ENCODE measurements around the gene MAP2K5. TPM values are rescaled to one million over a fixed set of nuclear protein-coding genes. Genes with fewer than 3 reads are reported as not detected.

MAP2K5 gene
- total RNA-seq, 1 donor from 2014 or later: 11.6 TPM

DNA sequence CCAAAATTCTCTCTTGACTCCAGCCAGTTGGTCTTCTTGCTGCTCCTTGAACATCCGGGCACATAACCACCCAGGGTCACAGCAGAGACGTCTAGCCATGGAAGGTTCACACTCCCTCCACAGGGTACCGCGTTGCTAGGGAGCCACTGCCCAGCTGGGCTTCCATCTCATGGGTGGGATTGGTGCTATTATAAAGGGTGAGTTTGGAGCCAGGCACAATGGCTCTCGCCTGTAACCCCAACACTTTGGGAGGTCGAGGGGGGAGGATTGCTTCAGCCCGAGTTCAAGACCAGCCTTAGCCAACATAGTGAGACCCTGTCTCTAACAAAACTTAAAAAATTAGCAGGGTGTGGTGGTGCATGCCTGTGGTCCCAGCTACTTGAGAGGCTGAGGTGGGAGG lies 265.3 kb downstream of the MAP2K5 start:
- TF ChIP-seq, protein P1, sequence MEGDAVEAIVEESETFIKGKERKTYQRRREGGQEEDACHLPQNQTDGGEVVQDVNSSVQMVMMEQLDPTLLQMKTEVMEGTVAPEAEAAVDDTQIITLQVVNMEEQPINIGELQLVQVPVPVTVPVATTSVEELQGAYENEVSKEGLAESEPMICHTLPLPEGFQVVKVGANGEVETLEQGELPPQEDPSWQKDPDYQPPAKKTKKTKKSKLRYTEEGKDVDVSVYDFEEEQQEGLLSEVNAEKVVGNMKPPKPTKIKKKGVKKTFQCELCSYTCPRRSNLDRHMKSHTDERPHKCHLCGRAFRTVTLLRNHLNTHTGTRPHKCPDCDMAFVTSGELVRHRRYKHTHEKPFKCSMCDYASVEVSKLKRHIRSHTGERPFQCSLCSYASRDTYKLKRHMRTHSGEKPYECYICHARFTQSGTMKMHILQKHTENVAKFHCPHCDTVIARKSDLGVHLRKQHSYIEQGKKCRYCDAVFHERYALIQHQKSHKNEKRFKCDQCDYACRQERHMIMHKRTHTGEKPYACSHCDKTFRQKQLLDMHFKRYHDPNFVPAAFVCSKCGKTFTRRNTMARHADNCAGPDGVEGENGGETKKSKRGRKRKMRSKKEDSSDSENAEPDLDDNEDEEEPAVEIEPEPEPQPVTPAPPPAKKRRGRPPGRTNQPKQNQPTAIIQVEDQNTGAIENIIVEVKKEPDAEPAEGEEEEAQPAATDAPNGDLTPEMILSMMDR (IDR thresholded peaks at IDR 0.05; ENCODE audit: insufficient read depth, low read depth, low read length): no peak
- TF ChIP-seq EZH2 (IDR thresholded peaks at IDR 0.05; ENCODE audit: insufficient read depth, low read length): no peak
- no peaks in the 10 kb centered on the region for H3K9me3 ChIP-seq (ENCODE audit: insufficient read depth, low read depth, low read length)
- peaks cover 2% of the 10 kb centered on the region for H3K9me3 Mint-ChIP-seq (ENCODE audit: unreplicated experiment)
- H3K27me3 ChIP-seq (ENCODE audit: insufficient read depth, low read length): peaks cover 9% of the 10 kb centered on the region
- H3K4me1 ChIP-seq (ENCODE audit: insufficient read depth, low read length): no peaks in the 10 kb centered on the region
- H3K4me3 Mint-ChIP-seq (ENCODE audit: unreplicated experiment): no peak overlapping the region
- H3K4me1 Mint-ChIP-seq (ENCODE audit: low read depth, unreplicated experiment): no peaks in the 10 kb centered on the region
- H3K27me3 Mint-ChIP-seq (ENCODE audit: low read depth, unreplicated experiment): peaks cover 17% of the 10 kb centered on the region
- H3K36me3 ChIP-seq (ENCODE audit: insufficient read depth, low read length): no peaks in the 10 kb centered on the region
- H3K36me3 Mint-ChIP-seq (ENCODE audit: low read depth, unreplicated experiment): peaks cover 2% of the 10 kb centered on the region
- H3K4me3 ChIP-seq (ENCODE audit: insufficient read depth, low read depth, low read length): no peak overlapping the region
- no peaks in the 10 kb centered on the region for H3K79me2 ChIP-seq (ENCODE audit: insufficient read depth, low read length)
- H4K20me1 ChIP-seq (ENCODE audit: insufficient read depth, low read length): no peaks in the 10 kb centered on the region
- H3K27ac ChIP-seq (ENCODE audit: low read depth, low read length): no peak overlapping the region
- no peak overlapping the region for H2AFZ ChIP-seq (ENCODE audit: low read depth, low read length)
- FAIRE-seq: no peak
- H3K27ac Mint-ChIP-seq (ENCODE audit: unreplicated experiment): no peak overlapping the region
- no peak overlapping the region for H3K9ac ChIP-seq (ENCODE audit: low read length)
- H3K4me2 ChIP-seq (ENCODE audit: low read length): no peak overlapping the region
- no peak for DNase-seq (ENCODE audit: low read depth)

DNA sequence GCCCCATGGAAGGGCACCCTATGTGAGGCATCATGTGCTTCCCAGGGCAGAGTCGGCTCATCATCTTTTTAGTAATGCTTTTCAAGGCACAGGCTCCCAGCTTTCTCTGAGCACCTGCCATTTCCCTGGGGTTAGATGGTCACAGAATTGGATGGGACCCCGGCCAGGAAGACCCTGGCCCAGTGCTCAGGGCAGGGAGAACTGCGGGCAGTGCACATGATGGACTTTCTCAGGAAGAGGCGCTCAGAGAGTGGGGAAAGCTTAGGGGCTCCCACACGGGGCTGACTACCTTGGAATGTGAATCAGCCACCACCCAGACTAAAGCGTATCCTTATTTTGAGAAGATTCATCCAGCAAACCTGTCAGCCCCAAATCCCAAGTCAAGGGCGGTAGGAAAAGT lies 266.3 kb downstream of the MAP2K5 start:
- Histone ChIP-seq H3K27me3 (ENCODE audit: insufficient read depth, low read length) (peaks cover 9% of the 10 kb centered on the region), H3K79me2 (ENCODE audit: insufficient read depth, low read length) (no peaks in the 10 kb centered on the region), H3K9ac (ENCODE audit: low read length) (no peak overlapping the region), H3K36me3 (ENCODE audit: insufficient read depth, low read length) (no peaks in the 10 kb centered on the region), H4K20me1 (ENCODE audit: insufficient read depth, low read length) (no peaks in the 10 kb centered on the region), H2AFZ (ENCODE audit: low read depth, low read length) (no peak overlapping the region), H3K27ac (ENCODE audit: low read depth, low read length) (no peak overlapping the region), H3K4me2 (ENCODE audit: low read length) (no peak overlapping the region), H3K4me3 (ENCODE audit: insufficient read depth, low read depth, low read length) (no peak overlapping the region), H3K4me1 (ENCODE audit: insufficient read depth, low read length) (no peaks in the 10 kb centered on the region), H3K9me3 (ENCODE audit: insufficient read depth, low read depth, low read length) (no peaks in the 10 kb centered on the region)
- no peaks in the 10 kb centered on the region for H3K4me1 Mint-ChIP-seq (ENCODE audit: low read depth, unreplicated experiment)
- no peak overlapping the region for H3K4me3 Mint-ChIP-seq (ENCODE audit: unreplicated experiment)
- no peak for FAIRE-seq
- DNase-seq (ENCODE audit: low read depth): no peak
- no peak for TF ChIP-seq EZH2 (IDR thresholded peaks at IDR 0.05; ENCODE audit: insufficient read depth, low read length)
- TF ChIP-seq, protein P1 (IDR thresholded peaks at IDR 0.05; ENCODE audit: insufficient read depth, low read depth, low read length): no peak
- peaks cover 4% of the 10 kb centered on the region for H3K9me3 Mint-ChIP-seq (ENCODE audit: unreplicated experiment)
- H3K27ac Mint-ChIP-seq (ENCODE audit: unreplicated experiment): no peak overlapping the region
- peaks cover 23% of the 10 kb centered on the region for H3K27me3 Mint-ChIP-seq (ENCODE audit: low read depth, unreplicated experiment)
- H3K36me3 Mint-ChIP-seq (ENCODE audit: low read depth, unreplicated experiment): peaks cover 2% of the 10 kb centered on the region

DNA sequence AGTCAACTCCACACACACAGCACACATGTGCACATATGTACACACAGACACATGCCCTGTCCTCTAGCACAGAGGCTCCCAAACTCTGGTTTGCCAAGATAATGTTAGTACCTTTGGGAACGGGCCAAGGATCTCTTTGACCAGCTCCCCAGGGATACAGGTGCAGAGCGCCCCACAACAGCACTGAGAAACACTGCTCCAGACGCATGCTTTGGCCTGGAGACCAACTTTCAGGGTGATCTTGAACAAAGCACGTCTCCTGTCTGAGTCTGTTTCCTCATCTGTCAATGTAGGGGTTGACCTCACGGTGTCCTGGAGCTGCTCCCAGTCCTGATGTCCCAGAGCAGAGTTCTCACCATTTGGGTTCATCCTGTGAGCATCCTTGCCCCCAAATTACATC lies 266.9 kb downstream of the MAP2K5 start:
- Histone ChIP-seq H3K4me1 (ENCODE audit: insufficient read depth, low read length) (no peaks in the 10 kb centered on the region), H3K27me3 (ENCODE audit: insufficient read depth, low read length) (peaks cover 9% of the 10 kb centered on the region), H3K36me3 (ENCODE audit: insufficient read depth, low read length) (no peaks in the 10 kb centered on the region), H3K79me2 (ENCODE audit: insufficient read depth, low read length) (no peaks in the 10 kb centered on the region), H3K4me3 (ENCODE audit: insufficient read depth, low read depth, low read length) (no peak overlapping the region), H3K27ac (ENCODE audit: low read depth, low read length) (no peak overlapping the region), H3K9me3 (ENCODE audit: insufficient read depth, low read depth, low read length) (no peaks in the 10 kb centered on the region), H2AFZ (ENCODE audit: low read depth, low read length) (no peak overlapping the region), H3K4me2 (ENCODE audit: low read length) (no peak overlapping the region), H3K9ac (ENCODE audit: low read length) (no peak overlapping the region), H4K20me1 (ENCODE audit: insufficient read depth, low read length) (no peaks in the 10 kb centered on the region)
- no peak overlapping the region for H3K4me3 Mint-ChIP-seq (ENCODE audit: unreplicated experiment)
- peaks cover 4% of the 10 kb centered on the region for H3K9me3 Mint-ChIP-seq (ENCODE audit: unreplicated experiment)
- no peaks in the 10 kb centered on the region for H3K4me1 Mint-ChIP-seq (ENCODE audit: low read depth, unreplicated experiment)
- DNase-seq (ENCODE audit: low read depth) (no peak), FAIRE-seq (no peak)
- peaks cover 23% of the 10 kb centered on the region for H3K27me3 Mint-ChIP-seq (ENCODE audit: low read depth, unreplicated experiment)
- H3K36me3 Mint-ChIP-seq (ENCODE audit: low read depth, unreplicated experiment): peaks cover 2% of the 10 kb centered on the region
- TF ChIP-seq EZH2 (IDR thresholded peaks at IDR 0.05; ENCODE audit: insufficient read depth, low read length): no peak
- TF ChIP-seq, protein P1 (IDR thresholded peaks at IDR 0.05; ENCODE audit: insufficient read depth, low read depth, low read length): no peak
- H3K27ac Mint-ChIP-seq (ENCODE audit: unreplicated experiment): no peak overlapping the region

All from astrocyte (in vitro differentiated cells and primary cell).